ENCODE results near the gene CPXM2.

DNA sequence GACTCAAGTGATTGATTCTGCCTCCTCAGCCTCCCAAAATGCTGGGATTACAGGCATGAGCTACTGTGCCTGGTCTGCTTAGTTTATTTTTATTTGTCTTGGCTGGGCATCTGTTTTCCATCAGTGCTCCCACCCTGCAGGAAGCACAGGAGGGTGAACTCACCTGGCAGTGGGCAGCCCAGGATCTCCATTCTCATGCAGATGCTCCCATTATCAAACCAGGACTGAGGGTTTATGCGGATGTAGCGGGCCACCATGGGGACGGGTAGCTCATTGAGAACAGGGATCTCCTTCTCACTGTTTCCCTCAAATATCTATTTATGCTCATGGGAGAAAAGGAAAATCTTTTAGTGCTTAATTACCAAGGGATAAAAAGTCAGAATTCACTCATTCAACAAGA, 93.8 kb downstream of the CPXM2 start:
- TF ChIP-seq, protein P1, sequence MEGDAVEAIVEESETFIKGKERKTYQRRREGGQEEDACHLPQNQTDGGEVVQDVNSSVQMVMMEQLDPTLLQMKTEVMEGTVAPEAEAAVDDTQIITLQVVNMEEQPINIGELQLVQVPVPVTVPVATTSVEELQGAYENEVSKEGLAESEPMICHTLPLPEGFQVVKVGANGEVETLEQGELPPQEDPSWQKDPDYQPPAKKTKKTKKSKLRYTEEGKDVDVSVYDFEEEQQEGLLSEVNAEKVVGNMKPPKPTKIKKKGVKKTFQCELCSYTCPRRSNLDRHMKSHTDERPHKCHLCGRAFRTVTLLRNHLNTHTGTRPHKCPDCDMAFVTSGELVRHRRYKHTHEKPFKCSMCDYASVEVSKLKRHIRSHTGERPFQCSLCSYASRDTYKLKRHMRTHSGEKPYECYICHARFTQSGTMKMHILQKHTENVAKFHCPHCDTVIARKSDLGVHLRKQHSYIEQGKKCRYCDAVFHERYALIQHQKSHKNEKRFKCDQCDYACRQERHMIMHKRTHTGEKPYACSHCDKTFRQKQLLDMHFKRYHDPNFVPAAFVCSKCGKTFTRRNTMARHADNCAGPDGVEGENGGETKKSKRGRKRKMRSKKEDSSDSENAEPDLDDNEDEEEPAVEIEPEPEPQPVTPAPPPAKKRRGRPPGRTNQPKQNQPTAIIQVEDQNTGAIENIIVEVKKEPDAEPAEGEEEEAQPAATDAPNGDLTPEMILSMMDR (optimal IDR thresholded peaks at IDR 0.05 in 1 of 3, IDR thresholded peaks at IDR 0.05 in 1 of 3, conservative IDR thresholded peaks at IDR 0.05 in 1 of 3; ENCODE audit: extremely low read depth in 1 of 3, insufficient read depth in 2 of 3, low read length in 3 of 3): no peak
- no peak for TF ChIP-seq EZH2 (IDR thresholded peaks at IDR 0.05; ENCODE audit: low read length)
